Inferior parietal cortex (tissue), 1 donor: Measurements from ENCODE around the gene ERC2.

Experiments
- DNase-seq: peaks from one replicate; pipeline ENCODE4 v3.0.0-alpha.2; 2016; ENCODE audit errors: extremely low spot score

ERC2 gene

DNA sequence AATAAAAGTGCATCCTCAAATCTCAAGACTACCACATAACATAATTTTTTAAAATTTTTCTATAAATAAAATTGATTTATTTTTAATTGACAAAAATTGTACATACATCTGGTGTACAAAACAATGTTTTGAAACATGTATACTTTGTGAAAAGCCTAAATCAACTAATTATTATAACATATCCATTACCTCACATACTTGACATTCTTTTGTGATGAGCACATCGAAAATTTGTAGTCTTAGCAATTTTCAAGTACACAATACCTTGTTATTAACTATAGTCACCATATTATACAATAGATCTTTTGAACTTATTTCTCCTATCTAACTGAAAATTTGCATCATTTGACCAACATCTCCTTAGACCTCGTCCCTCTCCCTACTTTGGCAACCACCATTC is 973.3 kb downstream of the ERC2 start:
- no peak for DNase-seq

DNA sequence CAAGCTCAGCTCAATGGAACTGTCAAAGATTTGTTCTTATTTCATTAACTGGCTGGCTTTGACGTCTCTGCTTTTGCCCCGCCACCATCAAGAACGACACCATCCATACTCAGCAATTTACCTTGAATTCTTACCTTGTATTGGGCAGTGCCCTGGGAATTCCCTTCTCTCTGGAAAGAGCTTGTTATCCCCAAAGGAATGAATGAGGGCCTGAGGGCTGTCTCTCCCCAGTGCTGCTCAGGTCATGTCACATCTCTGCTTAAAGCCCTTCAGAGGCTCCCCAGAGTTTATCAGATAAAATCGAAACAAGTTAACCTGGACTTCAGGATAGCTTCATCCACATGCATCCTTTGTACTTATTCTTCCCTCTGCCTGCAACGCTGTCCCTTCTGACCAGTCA is 975.3 kb downstream of the ERC2 start:
- no peak for DNase-seq

DNA sequence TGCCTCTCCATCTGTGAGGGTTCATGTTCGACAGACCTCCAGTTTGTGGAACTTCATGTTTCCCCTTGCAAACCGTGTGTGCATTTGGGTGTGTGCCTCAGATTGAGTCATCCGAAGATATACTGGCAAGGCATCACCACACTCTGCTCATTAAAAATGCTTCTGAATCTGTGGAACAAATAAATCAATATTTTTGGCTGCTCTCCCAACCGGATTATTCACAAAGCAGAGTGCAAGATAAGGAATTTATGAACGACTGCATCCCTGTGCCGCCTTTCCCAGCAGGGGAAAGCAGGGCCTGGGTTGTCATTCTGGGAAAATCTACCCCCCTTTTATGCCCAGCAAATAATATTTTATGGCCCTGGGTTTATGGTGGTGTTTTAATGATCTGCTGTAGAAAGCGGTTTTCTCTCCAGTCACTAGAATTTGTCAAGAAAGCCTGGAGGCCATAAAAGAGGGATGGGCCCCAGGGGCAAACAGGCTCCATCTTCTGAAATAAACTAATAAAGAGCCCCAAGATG is 976.9 kb downstream of the ERC2 start:
- no peak for DNase-seq

DNA sequence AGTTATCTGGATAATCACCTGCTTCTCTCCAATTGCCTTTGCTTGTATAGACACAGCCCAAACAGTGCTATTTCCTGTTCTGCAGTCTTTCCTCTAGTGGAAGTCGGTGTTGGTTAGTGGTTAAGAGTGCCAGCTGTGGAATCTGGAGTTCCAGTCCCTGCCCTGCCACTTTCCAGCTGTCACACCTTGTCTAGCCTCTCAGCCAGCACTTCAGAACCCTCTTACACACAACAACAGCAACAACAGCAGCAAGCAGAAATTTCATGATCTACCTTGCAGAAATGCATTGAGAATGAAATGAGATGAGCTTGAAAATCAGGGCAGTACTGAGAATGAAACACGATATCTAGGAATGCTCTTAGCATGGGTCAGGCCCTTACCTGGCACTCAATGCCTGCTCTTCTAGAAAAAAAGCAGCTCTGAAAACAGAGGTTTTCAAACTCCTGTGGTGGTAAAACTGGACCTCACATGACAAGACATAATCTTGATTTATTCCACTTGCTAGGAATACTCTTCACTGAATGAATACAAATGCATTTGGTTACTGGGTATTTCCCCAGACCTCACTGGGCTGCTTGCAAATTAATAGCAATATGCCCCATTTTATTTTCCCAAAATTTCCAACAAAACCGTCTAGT is 977.9 kb downstream of the ERC2 start:
- DNase-seq: no peak

DNA sequence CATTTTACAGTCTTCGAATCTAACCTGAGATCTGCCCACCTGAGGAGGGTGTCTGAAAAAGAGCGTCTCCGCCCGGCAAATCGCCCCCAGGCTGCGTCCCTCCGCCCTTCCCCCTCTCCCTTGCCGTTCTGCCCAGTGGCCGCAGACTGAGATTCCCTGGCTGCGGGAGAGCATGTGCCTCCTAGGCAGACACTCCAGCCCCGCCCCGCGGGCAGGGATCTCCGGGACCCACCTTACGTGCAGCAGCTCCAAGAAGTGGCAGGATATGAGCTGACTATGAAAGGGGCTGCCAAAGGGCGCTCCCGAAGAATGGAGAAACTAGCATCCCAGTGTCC is 978.5 kb downstream of the ERC2 start:
- no peak for DNase-seq

DNA sequence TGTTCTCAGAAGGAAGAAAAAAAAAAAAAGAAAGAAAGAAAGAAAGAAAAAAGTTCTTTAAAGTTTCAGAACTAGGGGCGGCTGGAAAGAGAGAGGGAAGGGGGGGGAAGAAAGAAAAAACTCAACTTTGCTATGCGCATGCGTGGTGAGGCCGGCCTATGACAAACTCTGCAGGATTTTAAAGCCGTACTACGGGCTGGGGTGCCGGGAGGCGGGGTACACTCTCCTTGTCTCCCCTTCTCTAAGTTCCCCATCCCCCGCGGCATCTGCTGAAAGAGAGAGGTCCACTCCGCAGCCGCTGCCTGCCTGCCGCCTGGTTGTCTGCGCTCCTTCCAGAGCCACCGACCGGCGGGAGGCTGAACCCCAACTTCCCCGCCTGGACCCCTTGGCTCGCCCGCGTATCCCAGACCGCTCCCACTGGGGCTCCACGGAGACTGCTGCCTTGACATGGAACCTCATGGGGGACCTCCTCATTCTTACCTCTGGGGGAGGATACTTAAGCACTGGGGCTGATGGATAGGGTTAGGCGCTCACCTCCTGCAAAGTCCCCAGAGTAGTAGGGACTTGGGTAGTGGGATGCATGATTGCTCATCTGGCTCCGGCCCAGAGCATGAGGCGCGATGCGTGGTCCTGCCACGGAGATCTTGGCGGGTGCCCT is 979.7 kb downstream of the ERC2 start:
- peak; percentile 73 for DNase-seq

DNA sequence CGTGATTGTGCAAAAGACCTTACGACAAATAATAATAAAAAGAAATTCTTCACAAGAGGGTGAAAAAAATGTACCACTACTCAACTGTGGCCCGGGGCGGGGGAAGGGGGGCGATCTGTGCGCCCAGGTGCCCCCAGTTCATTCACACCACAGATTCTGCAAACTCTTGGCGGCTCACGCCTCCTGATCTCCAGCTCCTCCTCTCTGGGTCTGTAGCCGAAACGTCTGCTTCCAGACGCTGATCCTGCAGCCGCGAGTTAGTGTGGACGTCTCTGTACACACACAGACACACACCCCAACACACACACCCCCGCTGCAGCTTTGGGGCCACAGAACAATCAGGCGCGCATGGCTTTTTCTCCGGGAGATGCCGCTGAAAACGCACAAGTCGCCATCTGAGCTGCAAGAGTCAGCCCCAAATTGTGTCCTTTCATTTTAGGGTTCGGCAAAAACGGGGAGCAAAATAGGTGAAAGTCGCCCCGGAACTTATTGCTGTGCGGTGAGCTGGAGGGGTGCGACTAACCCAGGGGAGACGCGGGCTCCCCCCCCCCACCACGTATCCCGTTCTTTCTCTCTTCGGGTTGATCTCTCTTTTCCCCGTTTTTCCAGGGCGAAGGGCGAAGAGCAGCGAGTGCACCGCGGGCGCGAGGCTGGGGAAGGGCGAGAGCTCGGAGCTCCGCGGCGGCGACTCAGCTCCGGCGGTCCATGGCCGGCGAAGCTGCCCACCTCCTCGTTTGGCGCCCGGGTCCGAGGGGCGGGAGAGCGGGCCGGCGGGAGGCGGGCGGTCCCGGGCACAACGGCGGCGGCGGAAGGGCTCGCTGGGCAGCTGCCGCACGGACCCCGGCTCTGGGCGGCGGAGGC is 980.7 kb downstream of the ERC2 start:
- no peak for DNase-seq

DNA sequence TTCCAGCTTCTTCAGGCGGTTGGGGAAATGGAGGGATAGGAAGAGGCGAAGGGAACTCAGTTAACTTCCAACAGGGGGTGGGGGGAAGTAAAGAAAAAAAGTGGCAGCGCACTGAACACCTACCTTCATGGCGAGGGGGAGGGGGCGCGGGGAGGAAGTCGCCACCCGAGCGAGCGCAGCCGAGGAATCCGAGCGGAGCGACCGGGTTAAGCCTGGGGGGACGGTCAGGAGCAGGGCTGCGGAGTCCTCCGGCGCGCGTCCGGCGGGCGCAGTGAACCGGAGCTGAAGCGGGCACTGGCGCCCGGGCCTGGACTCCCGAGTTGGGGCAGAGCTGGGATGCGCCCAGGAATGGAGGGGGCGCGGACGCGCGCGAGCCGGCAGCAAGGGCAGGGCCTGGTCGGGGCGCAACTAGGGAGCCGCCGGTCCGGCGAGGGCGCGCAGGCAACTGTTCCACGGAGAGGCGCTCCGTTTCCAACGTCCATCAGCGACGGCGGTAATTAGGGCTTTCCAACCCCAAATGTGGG is 981.3 kb downstream of the ERC2 start, which contains the start of gene WNT5A:
TSS of gene WNT5A (minus strand) at position 450 of the 524 bp plus-strand sequence. CDS start at position 129, 321 bp downstream.
- no peak for DNase-seq

DNA sequence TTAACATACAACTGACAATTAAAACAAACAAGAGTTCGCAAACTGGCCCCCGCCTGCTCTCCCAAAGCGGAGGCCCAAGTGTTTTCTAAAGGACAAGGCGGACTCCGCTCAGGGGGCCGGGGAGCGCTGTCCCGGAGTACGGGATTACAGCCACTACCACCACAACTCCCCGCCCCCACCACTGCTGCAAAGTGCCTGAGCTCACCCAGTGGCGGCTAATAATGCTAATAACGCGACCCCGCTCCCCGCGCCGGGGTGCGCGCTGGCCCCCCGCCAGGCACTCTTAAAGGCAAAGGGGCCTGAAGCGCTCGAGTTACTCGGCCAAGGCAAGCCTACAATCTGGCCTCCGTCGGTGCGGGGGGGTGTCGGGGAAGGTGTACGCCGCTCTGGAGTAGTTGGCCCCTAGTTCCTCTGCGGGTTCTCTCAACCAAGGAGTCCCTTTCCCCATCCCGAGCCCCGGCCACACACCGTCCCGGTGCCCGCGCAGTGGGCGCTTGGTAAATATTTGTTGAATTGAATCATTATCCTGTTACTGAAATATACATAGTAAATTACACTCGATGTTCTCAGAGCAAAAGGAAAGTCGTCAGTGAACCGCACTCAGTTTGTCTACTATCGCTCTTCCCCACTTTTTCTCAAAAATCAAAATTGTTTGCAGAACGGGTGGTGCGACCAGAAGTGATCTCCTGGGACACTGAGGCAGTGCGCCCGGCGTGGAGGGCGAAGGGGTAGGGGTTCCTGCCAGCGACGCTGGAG is 982.0 kb downstream of the ERC2 start:
- DNase-seq: no peak

DNA sequence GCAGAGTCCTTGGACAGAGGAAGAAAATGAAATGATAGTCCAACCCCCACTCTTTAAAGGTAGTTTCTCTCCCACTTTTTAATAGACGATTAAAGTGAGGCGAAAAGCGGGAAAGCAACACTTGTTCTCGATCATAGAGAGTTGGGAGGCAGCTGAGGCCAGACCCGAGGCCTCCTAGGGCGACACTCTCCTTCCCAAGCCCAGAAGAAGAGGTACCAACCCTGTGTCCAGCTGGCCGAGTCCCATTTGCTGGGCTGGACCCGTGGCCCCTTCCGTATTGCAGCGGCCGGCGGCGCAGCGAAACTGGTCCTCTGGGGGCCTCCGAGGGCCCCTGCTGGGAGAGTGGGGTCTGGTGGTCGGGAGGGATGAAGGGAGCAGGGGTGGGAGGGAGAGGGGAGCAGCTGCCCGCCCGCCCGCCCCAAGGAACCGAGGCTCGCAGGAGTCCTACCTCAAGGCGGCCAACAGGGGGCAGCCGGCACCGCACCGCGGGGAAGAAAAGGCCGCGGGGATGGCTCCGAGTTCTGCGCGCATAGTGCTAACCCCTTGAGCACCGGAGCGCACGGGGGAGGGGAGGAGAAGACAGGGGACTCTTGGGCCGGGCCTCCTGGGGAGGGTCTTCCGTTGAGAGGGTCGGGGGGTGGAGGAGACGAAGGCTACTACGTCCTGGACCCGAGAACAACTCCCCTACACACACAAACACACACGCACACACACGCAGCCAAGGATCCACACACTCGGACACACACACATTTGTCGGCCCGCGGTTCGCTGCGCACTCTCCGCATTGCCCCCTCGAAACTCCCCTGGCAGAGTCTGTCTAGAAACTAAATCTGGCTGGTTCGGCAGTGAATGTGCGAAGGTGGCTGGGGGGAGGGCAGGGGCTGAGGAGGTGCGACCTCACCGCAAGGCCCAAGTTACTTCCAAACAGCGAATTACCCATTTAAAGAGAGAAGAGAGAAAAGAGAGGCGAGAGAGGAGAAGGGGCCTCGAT is 983.2 kb downstream of the ERC2 start:
- DNase-seq: peak; percentile 64

DNA sequence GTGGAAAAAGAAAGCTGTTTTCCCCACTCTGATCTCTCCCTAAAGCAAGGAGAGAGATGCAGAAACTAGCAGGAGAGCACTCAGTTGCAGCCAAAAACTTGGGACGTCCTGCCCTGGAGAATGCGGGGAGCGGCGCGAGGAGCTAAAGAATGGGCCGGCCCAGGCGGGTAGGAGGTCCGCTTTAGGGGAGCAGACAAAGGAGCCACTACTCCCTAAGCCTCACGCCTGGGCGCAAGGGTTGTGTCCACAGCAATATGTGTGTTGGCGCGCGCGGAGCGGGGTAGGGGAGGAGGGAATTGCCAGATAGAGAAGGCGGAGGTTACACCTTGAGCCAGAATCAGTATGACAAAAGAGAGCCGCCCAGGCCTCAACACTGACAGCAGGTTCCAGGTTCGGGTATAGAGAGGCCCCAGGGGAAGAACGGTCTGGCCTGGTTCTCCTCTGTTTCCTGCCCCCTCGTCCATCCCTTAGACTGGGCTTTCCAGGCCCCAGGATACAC is 984.0 kb downstream of the ERC2 start:
- DNase-seq: no peak

DNA sequence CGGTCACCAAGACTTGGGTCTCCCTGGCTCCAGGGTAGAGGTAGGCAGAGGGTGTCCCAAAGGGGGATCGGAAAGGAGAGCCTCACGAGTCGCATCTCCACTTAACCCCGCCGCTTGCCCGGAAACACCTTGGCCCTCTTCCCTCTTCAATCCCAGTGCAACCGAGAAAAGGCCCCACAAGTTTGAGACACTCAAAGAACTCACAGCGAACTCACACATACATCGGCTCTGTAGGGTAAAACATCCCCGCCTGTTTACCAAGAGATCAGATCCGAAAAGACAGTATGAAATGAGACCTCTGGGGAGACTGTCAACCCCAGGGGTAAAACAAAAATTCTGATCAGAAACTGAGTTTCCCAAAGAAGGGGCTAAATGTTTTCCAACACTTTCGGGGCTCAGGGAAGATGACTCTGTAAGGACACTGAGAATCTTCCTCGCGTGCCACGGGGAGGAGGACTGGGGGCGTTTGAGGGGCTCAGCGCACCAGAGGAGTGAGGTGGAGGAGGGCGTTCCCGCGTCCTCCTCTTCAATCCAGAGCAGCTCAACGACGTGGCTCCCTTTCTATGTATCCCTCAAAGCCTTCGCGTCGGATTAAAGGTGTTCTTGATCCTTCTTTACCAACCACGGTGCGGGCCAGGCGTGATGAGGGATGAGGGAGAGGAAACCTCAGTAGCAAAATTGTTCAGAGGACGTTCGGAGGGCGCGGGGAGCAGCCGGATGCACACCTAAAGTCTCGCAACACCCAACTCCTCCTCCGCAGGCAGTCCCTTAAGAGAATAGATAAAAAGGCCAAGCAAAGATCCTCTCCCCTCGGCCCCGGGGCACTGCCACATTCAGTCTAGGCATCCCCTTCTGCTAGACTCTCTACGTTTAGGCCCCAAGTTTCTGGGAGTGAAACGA is 984.8 kb downstream of the ERC2 start:
- DNase-seq: no peak

DNA sequence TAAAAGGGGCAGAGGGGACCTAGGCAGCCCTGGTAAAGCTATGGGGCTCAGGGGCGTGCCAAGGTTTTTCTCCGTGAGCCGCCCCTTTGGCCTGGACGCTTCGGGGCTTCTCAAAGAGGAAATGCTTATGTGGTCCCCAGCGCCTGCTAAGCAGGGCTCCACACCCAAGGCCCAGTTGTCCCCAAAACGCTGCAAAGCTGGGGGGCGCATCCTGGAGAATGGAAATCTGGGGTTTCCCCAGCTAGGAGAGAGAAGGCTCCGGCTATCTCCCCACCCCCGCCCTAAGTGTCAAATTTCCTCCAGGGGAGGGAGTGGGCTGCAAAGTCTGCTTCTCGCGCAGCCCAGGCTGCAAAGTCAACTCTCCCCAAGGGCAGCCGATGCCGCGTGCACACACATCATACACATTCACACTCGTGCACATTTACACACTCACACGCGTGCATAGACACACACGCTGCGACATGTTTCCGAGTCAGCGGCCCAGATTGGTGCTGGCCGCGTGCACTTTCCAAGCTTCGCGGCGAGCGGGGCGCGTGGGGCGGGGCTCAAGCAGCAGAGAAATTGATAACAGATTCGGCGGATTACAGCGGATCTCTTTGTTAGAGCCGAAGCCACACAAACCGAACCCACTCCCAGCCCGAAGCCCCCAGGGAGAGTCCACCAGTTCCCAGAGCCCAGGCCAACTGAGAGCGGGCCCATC is 985.6 kb downstream of the ERC2 start:
- DNase-seq: no peak

DNA sequence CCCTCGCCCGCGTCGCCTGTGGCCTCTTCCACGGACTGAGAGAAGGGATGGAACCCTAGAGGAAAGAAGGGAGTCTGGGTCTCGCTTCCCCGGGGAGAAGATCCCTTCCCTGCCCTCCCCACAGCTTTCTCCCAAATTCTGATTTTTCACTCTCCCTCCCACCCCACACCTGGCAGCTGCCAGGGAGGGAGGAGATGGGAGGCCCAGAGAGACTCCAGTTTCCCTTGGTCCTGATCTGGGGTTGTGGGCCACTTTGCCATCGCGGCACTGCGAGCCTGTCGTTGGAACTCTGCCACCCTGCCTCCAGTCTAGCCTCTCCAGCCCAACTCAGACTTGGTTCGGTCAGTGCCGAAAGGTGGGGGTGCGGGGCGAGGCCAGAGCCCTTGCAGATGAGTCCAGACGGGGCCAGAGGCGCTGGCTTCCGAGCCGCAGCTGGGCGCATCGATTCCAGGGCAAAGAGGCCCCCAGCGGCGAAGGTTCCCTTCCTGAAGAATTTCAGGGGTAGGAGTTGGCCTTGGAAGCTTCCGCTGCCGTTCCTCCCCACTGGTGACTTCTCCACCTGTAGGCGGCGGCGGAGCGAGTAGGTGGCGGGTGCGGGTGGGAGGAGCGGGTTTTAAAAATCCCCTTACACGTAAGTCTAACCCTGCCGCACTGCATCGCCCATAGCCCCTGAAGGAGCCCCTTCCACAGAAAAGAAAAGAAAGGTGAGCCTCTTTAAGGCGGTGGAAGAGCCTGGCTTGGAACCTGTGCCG is 986.3 kb downstream of the ERC2 start:
- no peak for DNase-seq

DNA sequence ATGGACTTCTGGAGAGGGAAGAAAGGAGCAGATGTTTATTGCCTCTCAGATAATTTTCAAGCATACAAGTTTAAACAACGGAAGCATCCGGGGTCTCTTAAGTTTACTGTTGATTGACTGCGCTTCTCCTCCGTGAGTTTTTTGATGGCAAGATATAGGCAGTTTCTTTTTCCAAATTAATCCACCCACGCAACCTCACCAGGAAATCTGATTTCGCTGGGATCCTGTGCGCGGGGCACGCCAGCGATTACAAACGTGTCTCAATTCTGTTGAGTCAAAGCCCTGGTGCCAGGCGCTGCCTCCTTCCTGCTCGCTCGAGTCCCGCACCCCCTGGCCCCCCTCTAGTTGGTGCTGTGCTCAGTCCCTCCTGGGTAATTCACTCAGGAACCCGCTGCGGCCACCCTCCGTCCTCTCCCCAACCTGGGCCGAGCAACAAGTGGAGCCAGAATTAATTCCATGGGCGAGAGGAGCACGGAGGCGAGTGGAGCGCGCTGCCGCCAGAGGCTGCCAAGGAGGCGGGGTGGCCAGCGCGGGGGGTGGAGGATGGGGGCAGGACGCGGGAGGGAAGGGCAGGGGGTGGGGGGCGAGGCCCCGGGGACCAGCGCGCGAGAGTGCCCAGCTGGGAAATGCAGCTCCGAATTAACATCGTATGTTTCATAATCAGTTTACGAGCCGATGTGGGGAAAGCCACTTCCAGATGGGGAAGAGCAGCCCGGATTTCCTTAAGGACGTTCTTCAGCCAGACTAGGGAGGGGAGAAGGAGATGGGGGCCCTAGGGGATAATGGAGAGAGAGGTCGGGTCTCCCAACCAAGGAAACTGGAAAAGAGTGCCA is 987.1 kb downstream of the ERC2 start:
- DNase-seq: no peak

DNA sequence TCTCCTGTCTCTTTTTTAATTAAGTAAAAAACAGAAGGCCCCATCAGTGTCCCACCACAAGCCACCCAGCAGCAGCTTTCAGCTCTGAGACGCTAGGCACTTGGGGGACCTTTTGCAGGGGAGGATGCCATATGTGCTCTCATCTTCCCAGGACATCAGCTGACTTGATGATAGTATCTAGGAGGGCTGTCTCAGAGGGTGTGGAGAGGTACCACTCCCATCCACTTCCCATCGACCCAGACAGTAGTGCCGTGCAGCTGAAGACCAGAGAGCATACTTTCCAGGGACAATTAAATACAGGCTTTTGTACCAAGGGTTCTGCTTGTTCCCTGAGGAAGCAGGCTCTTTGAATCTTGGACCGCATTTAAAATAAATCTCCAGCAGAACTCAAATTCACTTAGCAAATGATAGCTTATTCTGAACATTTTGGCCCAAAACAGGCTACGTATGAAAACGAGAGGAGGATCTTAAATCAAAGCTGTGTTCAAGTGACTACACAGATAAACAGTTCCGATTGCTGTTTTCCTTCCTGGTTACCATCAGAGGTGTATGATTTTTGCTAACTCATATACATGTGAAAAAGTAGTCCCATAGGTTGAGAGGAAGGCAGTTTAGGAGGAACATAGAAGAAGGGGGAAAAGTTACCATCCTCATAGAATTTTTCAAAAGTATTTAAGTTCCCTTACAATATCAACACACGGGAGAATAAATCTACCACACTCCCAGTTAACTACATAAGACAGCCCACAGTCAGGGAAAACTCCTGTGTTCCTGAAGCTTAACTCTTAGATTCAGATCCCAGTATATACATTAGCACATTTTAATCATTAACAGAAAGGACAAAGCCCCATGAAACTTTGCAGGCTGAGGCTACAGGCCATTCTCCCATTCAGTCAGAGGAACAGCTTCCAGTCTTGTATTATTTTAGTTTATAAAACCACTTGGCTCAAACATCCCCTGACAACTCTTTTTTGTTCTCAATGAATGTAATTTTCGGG is 990.7 kb downstream of the ERC2 start:
- no peak for DNase-seq
